Measurements from ENCODE around the gene KLHL14. TPM values are rescaled to one million over a fixed set of nuclear protein-coding genes. Genes with fewer than 3 reads are reported as not detected.

KLHL14 gene
- total RNA-seq, 4 donors from 2014 or later = 0.14 to 0.75 (median 0.64) TPM; not detected in 1

GRCh38 chr18:32730620-32731091 is 42.2 kb downstream of the KLHL14 start:
- Histone ChIP-seq H3K4me1 (no peaks in the 10 kb centered on the region), H3K27me3 (no peaks in the 10 kb centered on the region), H3K27ac (no peak overlapping the region), H3K36me3 (no peaks in the 10 kb centered on the region), H3K9me3 (no peaks in the 10 kb centered on the region), H3K4me3 (peak overlapping the region in 3 of 4 donors; percentile 18 to 47 (median 22))
- intact Hi-C loops (cut with DNase I; ENCODE audit: low total_unique reads) = no loop called here
- DNase-seq = no peak
- WGBS, 2 donors (ENCODE audit: low coverage in 1 of 2) = 38 to 47% methylated on average over 9 of the region's 9 CpGs
- in situ Hi-C loops (cut with MboI; ENCODE audit: low pct_ligation_motif_present in 1 of 4, low pct_unique_long_range_greater_than_20kb in 1 of 4, low sequenced_read_pairs in 3 of 4) = no loop called here
- TF ChIP-seq EP300 (IDR thresholded peaks at IDR 0.05; ENCODE audit: low read depth) (no peak), POLR2AphosphoS5 (IDR thresholded peaks at IDR 0.05) (no peak), POLR2A (IDR thresholded peaks at IDR 0.05) (no peak)
- TF ChIP-seq, protein P1, sequence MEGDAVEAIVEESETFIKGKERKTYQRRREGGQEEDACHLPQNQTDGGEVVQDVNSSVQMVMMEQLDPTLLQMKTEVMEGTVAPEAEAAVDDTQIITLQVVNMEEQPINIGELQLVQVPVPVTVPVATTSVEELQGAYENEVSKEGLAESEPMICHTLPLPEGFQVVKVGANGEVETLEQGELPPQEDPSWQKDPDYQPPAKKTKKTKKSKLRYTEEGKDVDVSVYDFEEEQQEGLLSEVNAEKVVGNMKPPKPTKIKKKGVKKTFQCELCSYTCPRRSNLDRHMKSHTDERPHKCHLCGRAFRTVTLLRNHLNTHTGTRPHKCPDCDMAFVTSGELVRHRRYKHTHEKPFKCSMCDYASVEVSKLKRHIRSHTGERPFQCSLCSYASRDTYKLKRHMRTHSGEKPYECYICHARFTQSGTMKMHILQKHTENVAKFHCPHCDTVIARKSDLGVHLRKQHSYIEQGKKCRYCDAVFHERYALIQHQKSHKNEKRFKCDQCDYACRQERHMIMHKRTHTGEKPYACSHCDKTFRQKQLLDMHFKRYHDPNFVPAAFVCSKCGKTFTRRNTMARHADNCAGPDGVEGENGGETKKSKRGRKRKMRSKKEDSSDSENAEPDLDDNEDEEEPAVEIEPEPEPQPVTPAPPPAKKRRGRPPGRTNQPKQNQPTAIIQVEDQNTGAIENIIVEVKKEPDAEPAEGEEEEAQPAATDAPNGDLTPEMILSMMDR (IDR thresholded peaks at IDR 0.05) = no peak

DNA sequence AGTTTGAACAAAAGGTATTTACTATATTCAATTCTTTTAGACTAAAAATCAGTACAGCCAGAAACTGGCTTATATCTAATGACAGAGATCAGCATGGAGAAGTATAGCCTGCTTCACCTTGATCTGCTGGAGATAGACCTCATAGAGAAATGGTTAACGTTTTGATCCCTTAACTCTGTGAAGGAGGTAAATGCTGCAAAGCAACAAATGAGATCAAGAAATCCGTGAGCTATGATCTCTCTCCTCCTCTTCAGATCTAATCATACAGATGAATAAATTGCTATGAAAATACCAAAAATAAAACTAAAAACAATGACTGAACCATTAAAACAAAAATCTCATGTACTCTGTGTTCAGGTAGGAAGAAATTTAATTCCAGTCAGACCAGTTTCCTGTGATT is 42.8 kb downstream of the KLHL14 start:
- Histone ChIP-seq H3K4me3 (peak overlapping the region in 3 of 4 donors; percentile 18 to 47 (median 22)), H3K36me3 (no peaks in the 10 kb centered on the region), H3K27ac (no peak overlapping the region), H3K4me1 (no peaks in the 10 kb centered on the region), H3K27me3 (no peaks in the 10 kb centered on the region), H3K9me3 (no peaks in the 10 kb centered on the region)
- TF ChIP-seq, protein P1 (IDR thresholded peaks at IDR 0.05) = no peak
- TF ChIP-seq EP300 (IDR thresholded peaks at IDR 0.05; ENCODE audit: low read depth) (no peak), POLR2AphosphoS5 (IDR thresholded peaks at IDR 0.05) (no peak), POLR2A (IDR thresholded peaks at IDR 0.05) (no peak)
- in situ Hi-C loops (cut with MboI; ENCODE audit: low pct_ligation_motif_present in 1 of 4, low pct_unique_long_range_greater_than_20kb in 1 of 4, low sequenced_read_pairs in 3 of 4) (no loop called here), intact Hi-C loops (cut with DNase I; ENCODE audit: low total_unique reads) (no loop called here)
- 39 to 48% methylated on average over 2 of the region's 2 CpGs for WGBS, 2 donors (ENCODE audit: low coverage in 1 of 2)
- DNase-seq = no peak

DNA sequence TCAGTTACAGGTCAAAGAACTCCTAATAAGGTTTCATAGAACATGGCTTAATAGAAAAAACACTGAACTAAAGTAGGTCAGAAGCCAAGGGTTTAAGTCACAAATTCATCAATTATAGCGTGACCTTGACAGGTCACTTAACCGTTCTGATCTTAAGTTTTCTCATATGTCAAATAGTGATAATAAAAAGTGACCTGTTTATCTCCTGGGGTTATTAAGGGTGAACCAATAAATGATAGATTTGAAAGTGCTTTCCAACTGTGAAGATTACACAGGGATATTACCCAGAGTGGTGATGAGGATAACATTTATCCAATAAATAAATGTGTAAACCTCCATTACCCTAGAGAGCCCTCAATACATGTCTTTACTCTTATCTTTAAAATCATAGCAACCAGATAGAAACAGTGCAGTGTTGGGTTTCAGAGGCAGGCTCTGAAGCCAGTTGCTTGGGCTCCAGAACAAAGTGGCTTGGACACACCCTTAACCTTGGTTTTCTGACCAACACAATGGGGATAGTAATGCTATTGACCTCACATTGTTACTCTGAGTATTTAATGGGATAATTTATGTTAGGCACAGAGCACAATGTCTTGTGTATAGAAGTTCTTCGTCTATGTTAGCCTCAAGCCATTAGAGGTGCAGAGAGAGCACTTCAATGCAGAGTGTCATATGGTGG is 48.6 kb downstream of the KLHL14 start:
- Histone ChIP-seq H3K36me3 (no peaks in the 10 kb centered on the region), H3K4me1 (no peaks in the 10 kb centered on the region), H3K4me3 (no peak overlapping the region), H3K27ac (no peak overlapping the region), H3K9me3 (no peaks in the 10 kb centered on the region), H3K27me3 (no peaks in the 10 kb centered on the region)
- in situ Hi-C loops (cut with MboI; ENCODE audit: low pct_ligation_motif_present in 1 of 4, low pct_unique_long_range_greater_than_20kb in 1 of 4, low sequenced_read_pairs in 3 of 4) (loop anchor here in 1 of 4 donors (25.0 kb wide), 1 partner anchor 213 kb away; no protein-coding TSS in a partner anchor), intact Hi-C loops (cut with DNase I; ENCODE audit: low total_unique reads) (no loop called here)
- WGBS, 2 donors (ENCODE audit: low coverage in 1 of 2) = 60 to 81% methylated on average over 3 of the region's 3 CpGs
- no peak for TF ChIP-seq EP300 (IDR thresholded peaks at IDR 0.05; ENCODE audit: low read depth)
- TF ChIP-seq, protein P1 (IDR thresholded peaks at IDR 0.05) = no peak
- no peak for TF ChIP-seq POLR2AphosphoS5 (IDR thresholded peaks at IDR 0.05)
- no peak for TF ChIP-seq POLR2A (IDR thresholded peaks at IDR 0.05)
- no peak for DNase-seq

GRCh38 chr18:32722279-32722678 is 50.5 kb downstream of the KLHL14 start:
- Histone ChIP-seq H3K4me3 (no peak overlapping the region), H3K9me3 (no peaks in the 10 kb centered on the region), H3K4me1 (no peaks in the 10 kb centered on the region), H3K27me3 (no peaks in the 10 kb centered on the region), H3K36me3 (no peaks in the 10 kb centered on the region), H3K27ac (no peak overlapping the region)
- no peak for TF ChIP-seq EP300 (IDR thresholded peaks at IDR 0.05; ENCODE audit: low read depth)
- TF ChIP-seq POLR2A (IDR thresholded peaks at IDR 0.05) = no peak
- TF ChIP-seq POLR2AphosphoS5 (IDR thresholded peaks at IDR 0.05) = no peak
- TF ChIP-seq, protein P1 (IDR thresholded peaks at IDR 0.05) = no peak
- in situ Hi-C loops (cut with MboI; ENCODE audit: low pct_ligation_motif_present in 1 of 4, low pct_unique_long_range_greater_than_20kb in 1 of 4, low sequenced_read_pairs in 3 of 4) = loop anchor here in 1 of 4 donors (25.0 kb wide), 1 partner anchor 215 kb away; no protein-coding TSS in a partner anchor
- intact Hi-C loops (cut with DNase I; ENCODE audit: low total_unique reads) = no loop called here
- DNase-seq = no peak
- WGBS, 2 donors (ENCODE audit: low coverage in 1 of 2) = 48 to 78% methylated on average over 3 of the region's 3 CpGs
